ENCODE results near the gene ZMIZ1.

- no peak for TF ChIP-seq POLR2A (IDR thresholded peaks at IDR 0.05; ENCODE audit: borderline replicate concordance, extremely low read depth, insufficient read depth, insufficient read length)
- no peak for TF ChIP-seq CTCF (IDR thresholded peaks at IDR 0.05 in 2 of 3, conservative IDR thresholded peaks at IDR 0.05 in 1 of 3; ENCODE audit: borderline replicate concordance in 1 of 3, insufficient read depth in 1 of 3, low read depth in 2 of 3, low read length in 2 of 3)
- no peak for TF ChIP-seq POLR2AphosphoS5 (IDR thresholded peaks at IDR 0.05; ENCODE audit: low read depth, low read length)
- TF ChIP-seq ATF3 (IDR thresholded peaks at IDR 0.05) = no peak
- no peak for TF ChIP-seq SIN3A (IDR thresholded peaks at IDR 0.05; ENCODE audit: low read depth)
- no peak for TF ChIP-seq MAX (IDR thresholded peaks at IDR 0.05)
- TF ChIP-seq FOSL1 (IDR thresholded peaks at IDR 0.05; ENCODE audit: low read depth) = no peak
Measured at GRCh38 chr10:79108728-79109127, 40.0 kb downstream of the ZMIZ1 start.
